H9 (cell line): ENCODE results near the gene NRROS. TPM values are rescaled to one million over a fixed set of nuclear protein-coding genes. Genes with fewer than 3 reads are reported as not detected.

Source experiments
- DNase-seq: peaks from one replicate; pipeline ENCODE4 v3.0.0-alpha.2; 2017
- H2AFZ ChIP-seq: one replicate; pipeline ENCODE4 v1.6.1; 2013; ENCODE audit warnings: mild to moderate bottlenecking, low read length, control low read depth, moderate library complexity
- H2AK5ac ChIP-seq: 2 replicates; pipeline ENCODE4 v1.6.1; 2013; ENCODE audit warnings: low read length, control low read depth, mixed read lengths; ENCODE audit not compliant: insufficient read length
- H2BK120ac ChIP-seq: one replicate; pipeline ENCODE4 v1.6.1; 2013; ENCODE audit warnings: low read depth, mild to moderate bottlenecking, low read length, control low read depth, inconsistent platforms; ENCODE audit not compliant: poor library complexity, severe bottlenecking
- H2BK12ac ChIP-seq: 2 replicates; pipeline ENCODE4 v1.6.1; 2013; ENCODE audit warnings: low read length, control low read depth, mixed read lengths, low read depth; ENCODE audit not compliant: insufficient read length
- H2BK15ac ChIP-seq: 2 replicates; pipeline ENCODE4 v1.6.1; 2013; ENCODE audit warnings: low read depth, low read length, control low read depth
- H2BK20ac ChIP-seq: one replicate; pipeline ENCODE4 v1.6.1; 2013; ENCODE audit warnings: low read depth, mild to moderate bottlenecking, low read length, control low read depth, inconsistent platforms; ENCODE audit not compliant: poor library complexity, severe bottlenecking
- H2BK5ac ChIP-seq: 2 replicates; pipeline ENCODE4 v1.6.1; 2013; ENCODE audit warnings: low read length, control low read depth, mixed read lengths; ENCODE audit not compliant: insufficient read length
- H3K14ac ChIP-seq: 2 replicates; pipeline ENCODE4 v1.6.1; 2013; ENCODE audit warnings: low read length, control low read depth; ENCODE audit not compliant: insufficient read depth
- H3K18ac ChIP-seq: 2 replicates; pipeline ENCODE4 v1.6.1; 2013; ENCODE audit warnings: low read depth, mild to moderate bottlenecking, mixed read lengths, low read length, control low read depth; ENCODE audit not compliant: insufficient read length
- H3K23ac ChIP-seq: 2 replicates; pipeline ENCODE4 v1.6.1; 2013; ENCODE audit warnings: low read length, control low read depth, mixed read lengths, low read depth; ENCODE audit not compliant: insufficient read length
- H3K23me2 ChIP-seq: 2 replicates; pipeline ENCODE4 v1.6.1; 2013; ENCODE audit warnings: low read depth, mild to moderate bottlenecking, mixed read lengths, low read length, control low read depth; ENCODE audit not compliant: insufficient read length, poor library complexity, severe bottlenecking
- H3K27ac ChIP-seq: 2 replicates; pipeline ENCODE4 v1.5.1; 2013; ENCODE audit warnings: low read length, control low read depth, mixed read lengths, low read depth; ENCODE audit not compliant: insufficient read length
- H3K27me3 ChIP-seq: 2 replicates; pipeline ENCODE4 v1.6.1; 2013; ENCODE audit warnings: low read length, control low read depth, inconsistent platforms; ENCODE audit not compliant: insufficient read depth
- H3K4ac ChIP-seq: 2 replicates; pipeline ENCODE4 v1.6.1; 2013; ENCODE audit warnings: low read depth, mild to moderate bottlenecking, control low read depth, inconsistent platforms, low read length, moderate library complexity
- H3K4me1 ChIP-seq: 2 replicates; pipeline ENCODE4 v1.6.1; 2013; ENCODE audit warnings: low read length, control low read depth, inconsistent platforms; ENCODE audit not compliant: insufficient read depth
- H3K4me2 ChIP-seq: 2 replicates; pipeline ENCODE4 v1.6.1; 2013; ENCODE audit warnings: low read length, control low read depth, mixed read lengths; ENCODE audit not compliant: insufficient read length, insufficient read depth
- H3K56ac ChIP-seq: 2 replicates; pipeline ENCODE4 v1.6.1; 2013; ENCODE audit warnings: low read depth, mild to moderate bottlenecking, mixed read lengths, low read length, control low read depth; ENCODE audit not compliant: insufficient read length
- H3K79me1 ChIP-seq: 2 replicates; pipeline ENCODE4 v1.6.1; 2013; ENCODE audit warnings: low read depth, mild to moderate bottlenecking, moderate library complexity, low read length, control low read depth, inconsistent platforms; ENCODE audit not compliant: insufficient read depth, poor library complexity, severe bottlenecking
- H3K79me2 ChIP-seq: 2 replicates; pipeline ENCODE4 v1.6.1; 2013; ENCODE audit warnings: low read length, control low read depth, inconsistent platforms; ENCODE audit not compliant: insufficient read depth
- H3K9ac ChIP-seq: 2 replicates; pipeline ENCODE4 v1.6.1; 2013; ENCODE audit warnings: low read length, control low read depth, mixed read lengths; ENCODE audit not compliant: insufficient read length; ENCODE audit errors: extremely low read depth
- H3K9me3 ChIP-seq: one replicate; pipeline ENCODE4 v1.6.1; 2013; ENCODE audit warnings: low read depth, low read length, inconsistent platforms; ENCODE audit not compliant: control insufficient read depth
- H3T11ph ChIP-seq: one replicate; pipeline ENCODE4 v1.6.1; 2013; ENCODE audit warnings: mild to moderate bottlenecking, low read length, control low read depth, inconsistent platforms
- H4K20me1 ChIP-seq: one replicate; pipeline ENCODE4 v1.6.1; 2013; ENCODE audit not compliant: control insufficient read depth, insufficient read length, insufficient read depth
- H4K5ac ChIP-seq: 2 replicates; pipeline ENCODE4 v1.6.1; 2013; ENCODE audit warnings: low read depth, mild to moderate bottlenecking, mixed read lengths, low read length, control low read depth; ENCODE audit not compliant: insufficient read length
- H4K8ac ChIP-seq: replicated peaks from 2 replicates; pipeline ENCODE4 v1.6.1; 2013; ENCODE audit warnings: low read length, control low read depth, mixed read lengths, low read depth; ENCODE audit not compliant: insufficient read length
- H4K91ac ChIP-seq: 2 replicates; pipeline ENCODE4 v1.6.1; 2013; ENCODE audit warnings: low read depth, mild to moderate bottlenecking, moderate library complexity, mixed read lengths, low read length, control low read depth; ENCODE audit not compliant: insufficient read length
- H3K27ac Mint-ChIP-seq, 3 experiments: 2 replicates in 2 of 3; 3 replicates in 1 of 3; pipeline ENCODE4 v1.8.0; 2020 to 2021; ENCODE audit warnings: mixed read lengths in 3 of 3, mild to moderate bottlenecking in 1 of 3, moderate library complexity in 1 of 3
- H3K27me3 Mint-ChIP-seq: 2 replicates; pipeline ENCODE4 v1.8.0; 2021; ENCODE audit warnings: low read depth, mild to moderate bottlenecking, moderate library complexity, mixed read lengths
- H3K36me3 Mint-ChIP-seq, 3 experiments: 2 replicates in 2 of 3; 3 replicates in 1 of 3; pipeline ENCODE4 v1.8.0; 2020 to 2021; ENCODE audit warnings: low read depth in 3 of 3, mixed read lengths in 3 of 3; ENCODE audit not compliant: insufficient read depth in 1 of 3
- H3K4me1 Mint-ChIP-seq, 2 experiments: 2 replicates each; pipeline ENCODE4 v1.8.0; 2020; ENCODE audit warnings: mixed read lengths in 2 of 2
- H3K4me3 Mint-ChIP-seq, 2 experiments: 2 replicates in 1 of 2; 3 replicates in 1 of 2; pipeline ENCODE4 v1.8.0; 2020 to 2021; ENCODE audit warnings: mild to moderate bottlenecking in 2 of 2, mixed read lengths in 2 of 2, moderate library complexity in 1 of 2
- H3K9me3 Mint-ChIP-seq, 2 experiments: 2 replicates in 1 of 2; 3 replicates in 1 of 2; pipeline ENCODE4 v1.8.0; 2020; ENCODE audit warnings: mild to moderate bottlenecking in 2 of 2, mixed read lengths in 2 of 2, moderate library complexity in 1 of 2
- whole genome bisulfite sequencing: extraction: QIAGEN DNeasy Blood & Tissue Kit; methylation state at CpG from one replicate; pipeline ENCODE4 v1.1.7; 2013; ENCODE audit warnings: missing lambda C conversion rate, low lambda C conversion rate, mixed read lengths; ENCODE audit not compliant: insufficient read length; ENCODE audit errors: extremely low coverage; 5-methylcytosine and 5-hydroxymethylcytosine counted together
- total RNA-seq: library from RNA; stranded (reverse); gene quantifications from 2 replicates; pipeline ENCODE4 v1.2.1, GENCODE V29; 2021
- TF ChIP-seq, protein P1 (sequence below): fragments of 200-600 bp; sonication (generic); conservative IDR thresholded peaks from 3 replicates; pipeline ENCODE4 v1.8.0; 2021; ENCODE audit warnings: antibody characterized with exemption, mild to moderate bottlenecking

NRROS gene
- total RNA-seq, 1 experiment from 2014 or later: 4.0 TPM

DNA sequence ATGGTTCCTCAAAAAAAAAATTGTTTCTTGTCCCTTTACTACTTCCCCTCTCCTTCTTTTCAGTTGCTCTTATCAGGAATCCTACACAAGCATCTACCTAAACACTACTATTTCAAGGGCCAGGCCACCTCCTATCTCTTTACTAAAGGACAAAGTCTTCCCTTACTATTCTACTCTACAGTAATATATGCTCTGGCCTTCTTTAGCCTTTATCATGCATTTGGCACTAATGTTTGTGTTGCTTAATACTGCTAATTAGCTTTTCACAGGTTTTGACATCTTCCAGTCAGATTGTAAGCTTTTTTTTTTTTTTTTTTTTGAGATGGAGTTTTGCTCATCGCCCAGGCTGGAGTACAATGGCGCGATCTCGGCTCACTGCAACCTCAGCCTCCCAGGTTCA is 67.2 kb downstream of the NRROS start:
- Histone ChIP-seq H4K91ac (no peak overlapping the region), H3K79me1 (no peaks in the 10 kb centered on the region), H3K9ac (no peak overlapping the region), H4K20me1 (no peaks in the 10 kb centered on the region), H2AK5ac (no peak overlapping the region), H3K18ac (no peak overlapping the region), H2AFZ (no peak overlapping the region), H3K23me2 (no peaks in the 10 kb centered on the region), H3K4ac (no peak overlapping the region), H3T11ph (no peak overlapping the region), H3K27ac (no peak overlapping the region), H2BK5ac (no peak overlapping the region), H4K5ac (no peak overlapping the region), H3K9me3 (no peaks in the 10 kb centered on the region), H2BK20ac (no peak overlapping the region), H3K4me2 (no peak overlapping the region), H2BK15ac (no peak overlapping the region), H3K4me1 (no peaks in the 10 kb centered on the region), H2BK120ac (no peak overlapping the region), H3K27me3 (no peaks in the 10 kb centered on the region), H3K14ac (no peak overlapping the region), H4K8ac (no peak overlapping the region), H3K56ac (no peak overlapping the region), H3K79me2 (no peaks in the 10 kb centered on the region), H3K23ac (no peak overlapping the region), H2BK12ac (no peak overlapping the region)
- no peak for DNase-seq
- Mint-ChIP-seq H3K9me3 (no peaks in the 10 kb centered on the region), H3K27ac (no peak overlapping the region), H3K4me1 (peaks cover 3% of the 10 kb centered on the region in 2 experiments), H3K36me3 (no peaks in the 10 kb centered on the region), H3K27me3 (peaks cover 9% of the 10 kb centered on the region), H3K4me3 (no peak overlapping the region)
- WGBS: no CpG with 5 or more reads among the region's 4 CpGs
- TF ChIP-seq, protein P1, sequence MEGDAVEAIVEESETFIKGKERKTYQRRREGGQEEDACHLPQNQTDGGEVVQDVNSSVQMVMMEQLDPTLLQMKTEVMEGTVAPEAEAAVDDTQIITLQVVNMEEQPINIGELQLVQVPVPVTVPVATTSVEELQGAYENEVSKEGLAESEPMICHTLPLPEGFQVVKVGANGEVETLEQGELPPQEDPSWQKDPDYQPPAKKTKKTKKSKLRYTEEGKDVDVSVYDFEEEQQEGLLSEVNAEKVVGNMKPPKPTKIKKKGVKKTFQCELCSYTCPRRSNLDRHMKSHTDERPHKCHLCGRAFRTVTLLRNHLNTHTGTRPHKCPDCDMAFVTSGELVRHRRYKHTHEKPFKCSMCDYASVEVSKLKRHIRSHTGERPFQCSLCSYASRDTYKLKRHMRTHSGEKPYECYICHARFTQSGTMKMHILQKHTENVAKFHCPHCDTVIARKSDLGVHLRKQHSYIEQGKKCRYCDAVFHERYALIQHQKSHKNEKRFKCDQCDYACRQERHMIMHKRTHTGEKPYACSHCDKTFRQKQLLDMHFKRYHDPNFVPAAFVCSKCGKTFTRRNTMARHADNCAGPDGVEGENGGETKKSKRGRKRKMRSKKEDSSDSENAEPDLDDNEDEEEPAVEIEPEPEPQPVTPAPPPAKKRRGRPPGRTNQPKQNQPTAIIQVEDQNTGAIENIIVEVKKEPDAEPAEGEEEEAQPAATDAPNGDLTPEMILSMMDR: no peak
